ENCODE measurements around the gene DNLZ. TPM values are rescaled to one million over a fixed set of nuclear protein-coding genes. Genes with fewer than 3 reads are reported as not detected.

Gene DNLZ
- total RNA-seq, 1 donor from 2014 or later: 27.5 TPM

- Histone ChIP-seq H3K27me3 (ENCODE audit: control insufficient read depth, insufficient read depth, low read length) (no peaks in the 10 kb centered on the region), H3K4me3 (ENCODE audit: low read depth, low read length) (no peak overlapping the region), H3K36me3 (ENCODE audit: control insufficient read depth, insufficient read depth, low read length) (no peaks in the 10 kb centered on the region)
- no peak for TF ChIP-seq CTCF (IDR thresholded peaks at IDR 0.05; ENCODE audit: insufficient read depth, low read length, poor library complexity, severe bottlenecking)
- no peak for DNase-seq (ENCODE audit: low read depth)
These were observed 4.0 kb upstream of the DNLZ start for GRCh38 chr9:136367296-136368145.

GRCh38 chr9:136366826-136367225 lies 3.3 kb upstream of the DNLZ start:
- no peak for DNase-seq (ENCODE audit: low read depth)
- no peaks in the 10 kb centered on the region for H3K27me3 ChIP-seq (ENCODE audit: control insufficient read depth, insufficient read depth, low read length)
- no peaks in the 10 kb centered on the region for H3K36me3 ChIP-seq (ENCODE audit: control insufficient read depth, insufficient read depth, low read length)
- TF ChIP-seq CTCF (IDR thresholded peaks at IDR 0.05; ENCODE audit: insufficient read depth, low read length, poor library complexity, severe bottlenecking): no peak
- no peak overlapping the region for H3K4me3 ChIP-seq (ENCODE audit: low read depth, low read length)

GRCh38 chr9:136365775-136366222 lies 2.3 kb upstream of the DNLZ start:
- H3K4me3 ChIP-seq (ENCODE audit: low read depth, low read length): no peak overlapping the region
- H3K27me3 ChIP-seq (ENCODE audit: control insufficient read depth, insufficient read depth, low read length): no peaks in the 10 kb centered on the region
- no peak for DNase-seq (ENCODE audit: low read depth)
- H3K36me3 ChIP-seq (ENCODE audit: control insufficient read depth, insufficient read depth, low read length): no peaks in the 10 kb centered on the region
- TF ChIP-seq CTCF (IDR thresholded peaks at IDR 0.05; ENCODE audit: insufficient read depth, low read length, poor library complexity, severe bottlenecking): no peak

- no peak for TF ChIP-seq CTCF (IDR thresholded peaks at IDR 0.05; ENCODE audit: insufficient read depth, low read length, poor library complexity, severe bottlenecking)
- H3K4me3 ChIP-seq (ENCODE audit: low read depth, low read length): no peak overlapping the region
- H3K36me3 ChIP-seq (ENCODE audit: control insufficient read depth, insufficient read depth, low read length): no peaks in the 10 kb centered on the region
- DNase-seq (ENCODE audit: low read depth): no peak
- no peaks in the 10 kb centered on the region for H3K27me3 ChIP-seq (ENCODE audit: control insufficient read depth, insufficient read depth, low read length)
These were observed 1.6 kb upstream of the DNLZ start for GRCh38 chr9:136364942-136365774.

- Histone ChIP-seq H3K4me3 (ENCODE audit: low read depth, low read length) (no peak overlapping the region), H3K27me3 (ENCODE audit: control insufficient read depth, insufficient read depth, low read length) (no peaks in the 10 kb centered on the region), H3K36me3 (ENCODE audit: control insufficient read depth, insufficient read depth, low read length) (no peaks in the 10 kb centered on the region)
- TF ChIP-seq CTCF (IDR thresholded peaks at IDR 0.05; ENCODE audit: insufficient read depth, low read length, poor library complexity, severe bottlenecking): no peak
- DNase-seq (ENCODE audit: low read depth): no peak
These were observed 605 bp upstream of the DNLZ start for GRCh38 chr9:136363949-136364748.

Measured in kidney epithelial cell (primary cell).